Measurements from ENCODE around the gene GAL3ST1. TPM values are rescaled to one million over a fixed set of nuclear protein-coding genes. Genes with fewer than 3 reads are reported as not detected.
A peak's percentile ranks its signal among the peaks of the same experiment; 100 is the strongest.

The GAL3ST1 gene
- total RNA-seq, 2 experiments from 2014 or later = not detected

DNA sequence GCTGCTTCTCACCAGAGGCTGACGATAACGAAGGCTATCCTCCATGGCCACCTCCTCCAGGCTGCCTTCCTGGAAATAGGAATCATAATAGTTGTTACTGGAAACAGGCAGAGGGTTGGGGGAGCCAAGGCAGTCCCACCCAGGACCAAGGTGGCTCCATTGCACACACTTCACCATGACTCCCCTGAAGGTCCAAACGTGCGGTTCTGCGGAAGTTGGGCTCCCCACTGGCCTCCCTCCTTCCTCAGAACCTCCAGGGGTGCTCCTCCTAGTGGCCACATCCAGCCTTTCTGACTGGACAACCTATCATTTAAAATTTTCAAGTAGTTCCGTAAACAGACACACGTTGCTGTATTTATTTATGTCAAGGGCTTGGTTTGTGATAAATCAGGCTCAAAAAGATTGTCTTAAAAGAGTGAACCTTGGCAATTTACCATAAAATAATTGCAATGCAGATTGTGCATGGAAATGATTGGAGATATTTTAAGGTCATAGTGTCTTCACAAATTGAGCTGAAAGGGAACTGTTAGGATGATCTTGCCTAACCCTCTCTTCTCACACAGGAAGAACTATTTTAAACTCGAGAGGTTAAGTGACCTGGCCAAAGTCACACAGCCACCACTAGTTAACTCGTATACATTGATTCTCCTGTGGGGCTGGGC, 31.1 kb upstream of the GAL3ST1 start:
- Histone ChIP-seq H3K36me3 (ENCODE audit: insufficient read depth, low read length) (no peaks in the 10 kb centered on the region), H3K4me2 (ENCODE audit: low read length) (peak overlapping the region; percentile 68), H3K79me2 (ENCODE audit: insufficient read depth, low read depth, low read length) (no peaks in the 10 kb centered on the region), H3K27ac (ENCODE audit: low read depth, low read length, poor library complexity, severe bottlenecking) (no peak overlapping the region), H3K4me3 (ENCODE audit: low read depth, low read length, poor library complexity, severe bottlenecking) (peak overlapping the region; percentile 13), H4K20me1 (ENCODE audit: insufficient read depth, low read length) (no peaks in the 10 kb centered on the region), H2AFZ (ENCODE audit: low read length) (peak overlapping the region; percentile 98), H3K9me2 (ENCODE audit: insufficient read depth, low read length) (no peaks in the 10 kb centered on the region), H3K4me1 (ENCODE audit: insufficient read depth, low read length, poor library complexity, severe bottlenecking) (peaks cover 36% of the 10 kb centered on the region), H3K9me3 (ENCODE audit: low read length) (no peaks in the 10 kb centered on the region)
- no peak for TF ChIP-seq EZH2phosphoT487 (IDR thresholded peaks at IDR 0.05; ENCODE audit: borderline replicate concordance, low read depth, low read length)
- TF ChIP-seq, protein P1, sequence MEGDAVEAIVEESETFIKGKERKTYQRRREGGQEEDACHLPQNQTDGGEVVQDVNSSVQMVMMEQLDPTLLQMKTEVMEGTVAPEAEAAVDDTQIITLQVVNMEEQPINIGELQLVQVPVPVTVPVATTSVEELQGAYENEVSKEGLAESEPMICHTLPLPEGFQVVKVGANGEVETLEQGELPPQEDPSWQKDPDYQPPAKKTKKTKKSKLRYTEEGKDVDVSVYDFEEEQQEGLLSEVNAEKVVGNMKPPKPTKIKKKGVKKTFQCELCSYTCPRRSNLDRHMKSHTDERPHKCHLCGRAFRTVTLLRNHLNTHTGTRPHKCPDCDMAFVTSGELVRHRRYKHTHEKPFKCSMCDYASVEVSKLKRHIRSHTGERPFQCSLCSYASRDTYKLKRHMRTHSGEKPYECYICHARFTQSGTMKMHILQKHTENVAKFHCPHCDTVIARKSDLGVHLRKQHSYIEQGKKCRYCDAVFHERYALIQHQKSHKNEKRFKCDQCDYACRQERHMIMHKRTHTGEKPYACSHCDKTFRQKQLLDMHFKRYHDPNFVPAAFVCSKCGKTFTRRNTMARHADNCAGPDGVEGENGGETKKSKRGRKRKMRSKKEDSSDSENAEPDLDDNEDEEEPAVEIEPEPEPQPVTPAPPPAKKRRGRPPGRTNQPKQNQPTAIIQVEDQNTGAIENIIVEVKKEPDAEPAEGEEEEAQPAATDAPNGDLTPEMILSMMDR (conservative IDR thresholded peaks at IDR 0.05; ENCODE audit: low read length) = peak; percentile 88
- peak; percentile 68 for DNase-seq (ENCODE audit: low spot score)
- no TSS peak for BruUV-seq (replicated peaks)
- ChIA-PET CTCF (ENCODE audit: unreplicated experiment) (no interaction called here), POLR2A (interaction anchor here (0.6 to 1.1 kb wide), 2 partner anchors 14 to 1598 kb away, joined by 3 to 7 read pairs; partner anchors contain the start of gene PES1)
- intact Hi-C loops (cut with micrococcal nuclease; ENCODE audit: unreplicated experiment) = loop anchor here (5.0 kb wide), 1 partner anchor 168 kb away; no protein-coding TSS in a partner anchor

DNA sequence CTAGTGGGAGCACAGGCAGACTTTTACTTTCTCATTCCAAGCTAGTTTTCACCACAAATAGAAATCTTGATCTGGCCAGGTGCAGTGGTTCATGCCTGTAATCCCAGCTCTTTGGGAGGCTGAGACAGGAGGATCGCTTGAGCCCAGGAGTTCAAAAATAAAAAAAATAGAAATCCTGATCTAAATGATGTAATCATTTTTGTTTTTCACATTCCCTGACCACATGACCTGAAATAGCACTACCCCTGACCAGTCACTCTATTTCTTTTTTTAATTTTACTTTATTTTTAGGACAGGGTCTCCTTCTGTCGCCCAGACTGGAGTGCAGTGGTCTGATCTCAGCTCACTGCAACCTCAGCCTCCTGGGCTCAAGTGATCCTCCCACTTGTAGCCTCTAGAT, 30.3 kb upstream of the GAL3ST1 start:
- CTCF ChIA-PET (ENCODE audit: unreplicated experiment) = no interaction called here

More for the DNA sequence above, 30.3 kb upstream of the GAL3ST1 start:
- H3K9me2 ChIP-seq (ENCODE audit: insufficient read depth, low read length) = no peaks in the 10 kb centered on the region
- H3K4me1 ChIP-seq (ENCODE audit: insufficient read depth, low read length, poor library complexity, severe bottlenecking) = peaks cover 36% of the 10 kb centered on the region
- H3K36me3 ChIP-seq (ENCODE audit: insufficient read depth, low read length) = no peaks in the 10 kb centered on the region
- TF ChIP-seq, protein P1 (conservative IDR thresholded peaks at IDR 0.05; ENCODE audit: low read length) = no peak
- TF ChIP-seq EZH2phosphoT487 (IDR thresholded peaks at IDR 0.05; ENCODE audit: borderline replicate concordance, low read depth, low read length) = no peak
- no peak overlapping the region for H3K4me3 ChIP-seq (ENCODE audit: low read depth, low read length, poor library complexity, severe bottlenecking)
- no peak overlapping the region for H2AFZ ChIP-seq (ENCODE audit: low read length)
- intact Hi-C loops (cut with micrococcal nuclease; ENCODE audit: unreplicated experiment) = loop anchor here (5.0 kb wide), 1 partner anchor 167 kb away; no protein-coding TSS in a partner anchor
- POLR2A ChIA-PET = no interaction called here
- no peaks in the 10 kb centered on the region for H3K9me3 ChIP-seq (ENCODE audit: low read length)
- H4K20me1 ChIP-seq (ENCODE audit: insufficient read depth, low read length) = no peaks in the 10 kb centered on the region
- DNase-seq (ENCODE audit: low spot score) = no peak
- H3K79me2 ChIP-seq (ENCODE audit: insufficient read depth, low read depth, low read length) = no peaks in the 10 kb centered on the region
- no TSS peak for BruUV-seq (replicated peaks)
- no peak overlapping the region for H3K27ac ChIP-seq (ENCODE audit: low read depth, low read length, poor library complexity, severe bottlenecking)
- no peak overlapping the region for H3K4me2 ChIP-seq (ENCODE audit: low read length)
